Spleen (tissue), 7 donors: ENCODE results near the gene TGFB1I1.

Experiments
- POLR2AphosphoS5 ChIP-seq, 3 donors: sonication (generic); formaldehyde crosslinking; IDR thresholded peaks; one replicate each; pipeline ENCODE4 v1.5.1; 2017; ENCODE audit warnings: antibody characterized with exemption in 3 of 3
- TF ChIP-seq, protein P1 (sequence below), 11 experiments: fragments of 200-600 bp in 7 of 11; fragments of 450-650 bp in 4 of 11; sonication (generic) in 4 of 11; IDR thresholded peaks in 8 of 11; conservative IDR thresholded peaks in 3 of 11; 1 replicate in 7 of 11; 2 replicates in 4 of 11; pipeline versions ENCODE4 v1.4.0 to v1.8.0; 2016 to 2021; ENCODE audit warnings: antibody characterized with exemption in 11 of 11, inconsistent platforms in 4 of 11, mild to moderate bottlenecking in 1 of 11
- donor health status: DM: no; HTN: no; CAD: no; lungs with moderate emphysema.
- donor health status: DM: no; HTN: no; CAD: no.
- donor health status: DM: no; HTN: no; CAD: no.

DNA sequence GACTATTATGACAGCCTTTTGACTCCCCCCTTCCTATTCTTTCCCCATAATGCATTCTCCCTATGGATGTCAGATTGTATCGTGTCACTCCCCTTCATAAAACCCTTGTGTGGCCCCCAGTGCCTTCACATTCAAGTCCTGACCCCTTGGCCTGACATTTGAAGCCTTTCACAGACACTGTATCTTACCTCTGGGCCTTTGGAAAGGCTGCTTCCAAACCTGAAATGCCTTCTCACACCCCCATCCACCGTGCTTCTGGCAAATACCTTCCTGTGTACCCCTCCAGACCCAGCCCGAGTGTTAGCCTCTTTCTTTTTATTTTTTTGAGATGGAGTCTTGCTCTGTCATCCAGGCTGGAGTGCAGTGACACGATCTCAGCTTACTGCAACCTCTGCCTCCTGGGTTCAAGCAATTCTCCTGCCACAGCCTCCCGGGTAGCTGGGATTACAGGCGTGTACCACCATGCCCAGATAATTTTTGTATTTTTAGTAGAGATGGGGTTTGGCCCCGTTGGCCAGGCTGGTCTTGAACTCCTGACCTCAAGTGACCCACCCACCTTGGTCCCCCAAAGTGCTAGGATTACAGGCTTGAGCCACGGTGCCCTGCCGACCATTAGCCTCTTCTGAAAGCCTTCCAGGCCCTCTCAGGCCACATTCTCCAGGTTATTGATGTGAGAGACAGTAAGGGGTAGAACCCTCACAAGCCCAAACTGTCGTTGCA is 10.6 kb upstream of the TGFB1I1 start:
- TF ChIP-seq POLR2AphosphoS5 (IDR thresholded peaks at IDR 0.05): no peak
- TF ChIP-seq, protein P1, sequence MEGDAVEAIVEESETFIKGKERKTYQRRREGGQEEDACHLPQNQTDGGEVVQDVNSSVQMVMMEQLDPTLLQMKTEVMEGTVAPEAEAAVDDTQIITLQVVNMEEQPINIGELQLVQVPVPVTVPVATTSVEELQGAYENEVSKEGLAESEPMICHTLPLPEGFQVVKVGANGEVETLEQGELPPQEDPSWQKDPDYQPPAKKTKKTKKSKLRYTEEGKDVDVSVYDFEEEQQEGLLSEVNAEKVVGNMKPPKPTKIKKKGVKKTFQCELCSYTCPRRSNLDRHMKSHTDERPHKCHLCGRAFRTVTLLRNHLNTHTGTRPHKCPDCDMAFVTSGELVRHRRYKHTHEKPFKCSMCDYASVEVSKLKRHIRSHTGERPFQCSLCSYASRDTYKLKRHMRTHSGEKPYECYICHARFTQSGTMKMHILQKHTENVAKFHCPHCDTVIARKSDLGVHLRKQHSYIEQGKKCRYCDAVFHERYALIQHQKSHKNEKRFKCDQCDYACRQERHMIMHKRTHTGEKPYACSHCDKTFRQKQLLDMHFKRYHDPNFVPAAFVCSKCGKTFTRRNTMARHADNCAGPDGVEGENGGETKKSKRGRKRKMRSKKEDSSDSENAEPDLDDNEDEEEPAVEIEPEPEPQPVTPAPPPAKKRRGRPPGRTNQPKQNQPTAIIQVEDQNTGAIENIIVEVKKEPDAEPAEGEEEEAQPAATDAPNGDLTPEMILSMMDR (IDR thresholded peaks at IDR 0.05 in 8 of 11, conservative IDR thresholded peaks at IDR 0.05 in 3 of 11): no peak
